GM12801 (cell line): ENCODE results near the gene NGF.

Source experiments
- TF ChIP-seq, protein P1 (sequence below): IDR thresholded peaks from one replicate; pipeline ENCODE4 v1.5.1; 2011; ENCODE audit warnings: control low read depth; ENCODE audit not compliant: insufficient read length; ENCODE audit errors: extremely low read depth

Gene NGF

DNA sequence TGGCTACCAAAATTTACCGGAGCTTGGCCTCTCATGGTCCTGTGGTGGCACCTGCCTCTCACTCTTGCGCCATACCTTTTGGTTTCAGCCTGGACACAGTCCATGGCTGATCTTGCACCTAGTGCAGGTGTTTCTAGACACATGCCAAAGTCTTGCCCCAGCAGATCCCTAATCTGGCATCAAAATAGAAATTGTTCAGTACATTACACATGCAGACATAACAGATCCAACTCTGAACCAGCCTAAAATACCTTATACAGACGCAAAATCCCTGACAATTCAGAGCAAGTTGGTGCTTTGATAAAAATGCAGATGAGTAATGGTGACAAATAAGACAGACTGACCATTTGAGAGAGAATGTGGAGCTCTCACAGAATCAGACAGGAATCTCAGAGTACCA, 44.1 kb downstream of the NGF start:
- TF ChIP-seq, protein P1, sequence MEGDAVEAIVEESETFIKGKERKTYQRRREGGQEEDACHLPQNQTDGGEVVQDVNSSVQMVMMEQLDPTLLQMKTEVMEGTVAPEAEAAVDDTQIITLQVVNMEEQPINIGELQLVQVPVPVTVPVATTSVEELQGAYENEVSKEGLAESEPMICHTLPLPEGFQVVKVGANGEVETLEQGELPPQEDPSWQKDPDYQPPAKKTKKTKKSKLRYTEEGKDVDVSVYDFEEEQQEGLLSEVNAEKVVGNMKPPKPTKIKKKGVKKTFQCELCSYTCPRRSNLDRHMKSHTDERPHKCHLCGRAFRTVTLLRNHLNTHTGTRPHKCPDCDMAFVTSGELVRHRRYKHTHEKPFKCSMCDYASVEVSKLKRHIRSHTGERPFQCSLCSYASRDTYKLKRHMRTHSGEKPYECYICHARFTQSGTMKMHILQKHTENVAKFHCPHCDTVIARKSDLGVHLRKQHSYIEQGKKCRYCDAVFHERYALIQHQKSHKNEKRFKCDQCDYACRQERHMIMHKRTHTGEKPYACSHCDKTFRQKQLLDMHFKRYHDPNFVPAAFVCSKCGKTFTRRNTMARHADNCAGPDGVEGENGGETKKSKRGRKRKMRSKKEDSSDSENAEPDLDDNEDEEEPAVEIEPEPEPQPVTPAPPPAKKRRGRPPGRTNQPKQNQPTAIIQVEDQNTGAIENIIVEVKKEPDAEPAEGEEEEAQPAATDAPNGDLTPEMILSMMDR = no peak

DNA sequence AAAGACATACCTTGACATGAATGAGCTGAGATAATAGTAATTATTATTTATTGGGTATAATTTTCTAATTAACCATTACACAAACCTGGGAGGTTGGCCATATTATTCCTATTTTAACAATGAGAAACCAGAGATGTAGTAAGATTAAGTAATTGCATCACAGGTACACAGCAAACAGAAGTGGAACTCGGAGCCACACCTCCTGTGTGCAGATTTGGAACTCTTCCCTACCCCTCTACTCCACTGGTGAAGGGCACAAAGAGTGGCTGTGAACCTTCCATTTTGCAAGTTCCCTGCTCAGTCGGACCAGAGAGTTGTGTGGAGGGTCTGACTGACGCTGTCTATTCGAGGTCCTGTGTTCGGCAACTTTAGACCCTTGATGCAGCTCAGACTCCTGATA, 45.0 kb downstream of the NGF start:
- TF ChIP-seq, protein P1 = no peak

DNA sequence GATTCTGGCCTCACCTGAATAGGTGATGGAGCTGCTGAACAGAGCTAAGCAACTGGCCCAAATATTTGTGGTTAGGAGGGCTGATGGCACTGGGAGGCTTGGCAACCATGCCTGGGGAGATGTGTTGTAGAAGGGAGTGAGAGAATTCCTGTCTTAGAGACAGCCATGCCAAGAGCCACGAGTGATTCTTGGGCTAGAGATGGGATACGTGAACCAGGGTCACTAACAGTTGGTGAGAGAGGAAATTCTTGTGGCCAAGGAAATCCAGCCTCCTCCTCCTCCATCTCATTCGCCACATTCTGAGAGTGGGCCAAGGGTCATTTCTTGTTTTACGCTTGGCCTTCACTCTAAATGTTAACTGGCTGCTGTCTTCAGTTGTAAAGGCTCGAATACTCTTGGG, 46.3 kb downstream of the NGF start:
- TF ChIP-seq, protein P1 = no peak

DNA sequence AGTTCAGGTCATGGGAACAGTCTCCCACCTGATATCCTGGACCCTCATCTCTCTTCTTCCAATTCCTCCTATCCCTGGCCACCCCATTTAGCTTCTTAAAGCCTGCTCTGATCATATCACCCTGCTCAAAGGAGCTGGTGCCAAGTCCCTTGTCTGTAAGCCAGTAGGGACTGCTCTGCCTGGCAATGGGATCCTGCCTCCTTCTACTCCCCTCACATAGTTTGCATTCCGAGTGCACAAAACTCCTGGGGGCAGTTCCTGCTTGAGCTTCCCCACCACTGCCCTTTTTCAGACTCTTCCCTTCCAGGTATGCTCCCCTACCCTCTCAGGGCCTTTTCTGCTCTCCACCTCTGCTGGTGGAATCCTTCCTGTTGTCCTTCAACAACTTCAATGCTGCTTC, 48.1 kb downstream of the NGF start:
- TF ChIP-seq, protein P1 = no peak

DNA sequence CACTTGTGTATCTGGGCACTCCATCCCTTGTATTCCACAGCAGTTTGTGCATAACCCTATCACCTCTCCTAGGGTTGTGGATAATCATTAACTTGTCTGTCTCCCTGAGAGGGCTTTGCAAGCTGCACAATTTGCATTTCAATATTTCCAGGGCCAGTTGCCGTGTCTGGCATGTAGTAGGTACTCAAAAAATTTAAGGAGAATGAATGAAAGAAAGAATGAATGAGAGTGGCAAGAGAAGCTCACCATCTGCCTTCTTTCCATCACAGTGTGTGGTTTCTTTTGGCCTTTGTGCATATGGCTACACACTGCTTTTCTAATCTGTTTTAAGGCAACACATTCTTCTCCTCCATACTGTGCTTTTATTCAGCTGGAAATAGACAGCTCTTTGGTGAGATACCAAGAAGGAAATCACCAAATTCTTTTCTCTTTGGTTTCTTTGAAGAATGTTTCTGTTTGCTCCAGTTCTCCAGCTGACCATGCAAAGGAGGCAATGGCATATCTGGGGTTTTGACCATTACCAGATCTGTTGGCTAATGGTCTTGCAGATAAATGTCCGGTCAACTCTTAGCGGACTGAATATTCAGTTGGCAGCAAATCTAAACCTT, 49.4 kb downstream of the NGF start:
- TF ChIP-seq, protein P1 = no peak

DNA sequence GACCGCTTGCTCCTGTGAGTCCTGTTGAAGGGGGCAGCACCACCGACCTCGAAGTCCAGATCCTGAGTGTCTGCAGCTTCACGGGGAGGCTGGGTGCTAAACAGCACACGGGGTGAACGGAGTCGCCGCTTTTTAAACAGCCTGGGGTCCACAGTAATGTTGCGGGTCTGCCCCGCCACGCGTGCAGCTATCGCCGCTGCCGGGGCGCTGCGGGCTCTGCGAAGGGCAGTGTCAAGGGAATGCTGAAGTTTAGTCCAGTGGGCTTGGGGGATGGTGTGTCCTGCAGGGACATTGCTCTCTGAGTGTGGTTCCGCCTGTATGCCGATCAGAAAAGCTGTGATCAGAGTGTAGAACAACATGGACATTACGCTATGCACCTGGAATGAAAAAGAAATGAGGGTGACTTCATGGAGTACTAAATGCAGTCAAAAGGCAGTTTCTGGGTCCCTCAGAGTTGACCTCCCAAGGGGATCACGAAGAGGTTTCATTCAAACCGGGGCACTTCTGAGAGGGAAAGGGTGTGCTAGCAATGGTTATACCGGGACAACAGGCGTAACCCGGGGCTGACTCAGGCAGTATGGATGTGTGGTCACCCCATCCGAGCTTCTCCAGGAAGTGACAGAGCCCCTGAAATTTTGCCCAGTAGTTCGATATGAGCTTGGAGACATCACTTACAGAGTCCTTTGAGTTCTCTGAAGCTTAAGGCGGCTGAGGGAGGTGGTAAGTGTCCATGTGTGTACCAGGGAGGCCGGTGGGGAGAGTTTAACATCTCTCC, 51.4 kb downstream of the NGF start:
- TF ChIP-seq, protein P1 = no peak

DNA sequence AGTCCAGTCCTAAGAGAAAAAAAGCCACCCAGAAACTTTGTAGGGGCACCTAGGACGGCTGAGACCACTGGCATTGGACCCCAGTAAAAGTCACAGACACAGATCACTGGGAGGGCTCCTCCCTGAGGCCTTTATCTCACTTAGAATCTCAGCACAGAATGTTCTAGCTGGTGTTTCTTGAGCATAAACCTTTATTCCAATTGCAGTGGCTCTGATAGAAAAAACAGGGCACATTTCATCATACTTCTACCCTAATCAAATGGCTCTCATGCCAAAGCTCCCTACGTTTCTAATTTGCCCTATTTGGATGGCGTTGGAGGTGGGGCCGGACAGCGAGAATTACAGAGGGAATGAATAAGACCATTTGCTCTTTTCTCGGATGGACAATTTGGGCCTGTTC, 53.8 kb downstream of the NGF start:
- TF ChIP-seq, protein P1 = no peak
